Measurements from ENCODE around the gene SACM1L. TPM values are rescaled to one million over a fixed set of nuclear protein-coding genes. Genes with fewer than 3 reads are reported as not detected.

SACM1L gene
- total RNA-seq, 1 experiment from 2014 or later, result 51.0 TPM

GRCh38 chr3:45640724-45641361 is 48.4 kb upstream of the SACM1L start:
- Histone ChIP-seq H3K4me3 (ENCODE audit: low read depth, low read length) (no peak overlapping the region), H3K9me3 (no peaks in the 10 kb centered on the region), H3K27me3 (replicated peaks; ENCODE audit: control insufficient read depth, insufficient read depth, low read length) (no peaks in the 10 kb centered on the region), H3K36me3 (ENCODE audit: control insufficient read depth, insufficient read depth, low read length) (peaks cover 4% of the 10 kb centered on the region; the same call in 1 of the 2 replicates), H3K4me1 (peaks cover 55% of the 10 kb centered on the region)
- no peak for DNase-seq
- peaks cover 17% of the 10 kb centered on the region for H3K36me3 Mint-ChIP-seq (ENCODE audit: insufficient read depth, unreplicated experiment)
- intact Hi-C loops (cut with micrococcal nuclease; ENCODE audit: unreplicated experiment), result no loop called here
- no peak for TF ChIP-seq CTCF (IDR thresholded peaks at IDR 0.05; ENCODE audit: insufficient read depth in 1 of 2, low read depth in 1 of 2, low read length in 1 of 2, severe bottlenecking in 1 of 2, unreplicated experiment in 1 of 2)
- peak overlapping the region; percentile 59 for H3K27ac Mint-ChIP-seq (ENCODE audit: unreplicated experiment)
- no peaks in the 10 kb centered on the region for H3K9me3 Mint-ChIP-seq (ENCODE audit: unreplicated experiment)
- CTCF ChIA-PET, result interaction anchor here (0.6 kb wide), 1 partner anchor 120 kb away, joined by 3 read pairs; no protein-coding TSS in a partner anchor
- H3K4me1 Mint-ChIP-seq (ENCODE audit: low read depth, unreplicated experiment), result peaks cover 22% of the 10 kb centered on the region
- BruUV-seq (replicated peaks), result no TSS peak
- H3K4me3 Mint-ChIP-seq (ENCODE audit: unreplicated experiment), result no peak overlapping the region
- H3K27me3 Mint-ChIP-seq (ENCODE audit: insufficient read depth, unreplicated experiment), result no peaks in the 10 kb centered on the region
- POLR2A ChIA-PET, result no interaction called here

DNA sequence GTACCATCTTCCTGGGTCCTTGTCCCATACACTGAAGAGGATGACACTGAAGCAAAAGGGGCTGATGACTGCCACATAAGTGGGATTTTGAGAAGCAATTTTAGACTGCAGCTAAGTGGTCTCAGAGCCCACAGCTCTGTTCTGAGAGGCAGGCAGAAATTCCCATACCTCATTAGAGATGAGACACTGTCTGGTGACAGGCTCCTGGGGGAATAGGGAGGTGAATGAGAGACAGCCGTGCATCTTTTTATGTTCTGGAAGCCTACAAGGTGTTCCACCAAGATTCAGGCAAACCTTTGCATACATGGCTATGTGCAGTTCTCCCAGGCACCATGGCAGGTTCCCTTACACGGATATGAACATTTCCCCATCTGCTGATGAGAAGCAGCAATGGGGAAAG is 47.4 kb upstream of the SACM1L start:
- intact Hi-C loops (cut with micrococcal nuclease; ENCODE audit: unreplicated experiment), result no loop called here
- H3K4me3 Mint-ChIP-seq (ENCODE audit: unreplicated experiment), result no peak overlapping the region
- ChIA-PET CTCF (no interaction called here), POLR2A (no interaction called here)
- peaks cover 49% of the 10 kb centered on the region for H3K4me1 ChIP-seq
- peaks cover 12% of the 10 kb centered on the region for H3K36me3 Mint-ChIP-seq (ENCODE audit: insufficient read depth, unreplicated experiment)
- no peak for DNase-seq
- peaks cover 1% of the 10 kb centered on the region; the same call in 1 of the 2 replicates for H3K36me3 ChIP-seq (ENCODE audit: control insufficient read depth, insufficient read depth, low read length)
- no peaks in the 10 kb centered on the region for H3K27me3 ChIP-seq (replicated peaks; ENCODE audit: control insufficient read depth, insufficient read depth, low read length)
- no peaks in the 10 kb centered on the region for H3K27me3 Mint-ChIP-seq (ENCODE audit: insufficient read depth, unreplicated experiment)
- H3K4me3 ChIP-seq (ENCODE audit: low read depth, low read length), result no peak overlapping the region
- peaks cover 15% of the 10 kb centered on the region for H3K4me1 Mint-ChIP-seq (ENCODE audit: low read depth, unreplicated experiment)
- H3K27ac Mint-ChIP-seq (ENCODE audit: unreplicated experiment), result peak overlapping the region; percentile 59
- no peaks in the 10 kb centered on the region for H3K9me3 Mint-ChIP-seq (ENCODE audit: unreplicated experiment)
- TF ChIP-seq CTCF (IDR thresholded peaks at IDR 0.05; ENCODE audit: insufficient read depth in 1 of 2, low read depth in 1 of 2, low read length in 1 of 2, severe bottlenecking in 1 of 2, unreplicated experiment in 1 of 2), result no peak
- BruUV-seq (replicated peaks), result no TSS peak
- H3K9me3 ChIP-seq, result no peaks in the 10 kb centered on the region

DNA sequence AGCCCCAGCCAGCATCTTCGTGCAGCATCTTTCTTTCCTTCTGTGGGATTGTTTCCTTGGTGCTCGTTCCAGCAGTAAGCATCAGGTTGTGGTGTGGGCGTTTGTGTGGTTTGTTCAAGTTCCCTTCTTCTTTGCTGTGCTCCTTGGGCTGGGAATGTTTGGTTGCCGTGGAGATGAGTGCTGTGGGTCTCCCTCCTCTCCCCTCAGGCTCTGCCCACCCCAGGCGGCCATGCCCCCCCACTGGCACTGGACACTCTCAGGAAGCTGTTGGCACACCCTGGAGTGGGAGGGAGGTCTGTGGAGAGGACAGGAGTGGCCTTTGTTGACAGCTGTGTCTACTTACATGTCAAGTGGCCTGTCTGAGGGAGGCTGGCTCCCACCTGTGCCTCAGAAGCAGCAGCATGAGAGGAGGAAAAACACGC is 46.5 kb upstream of the SACM1L start:
- ChIA-PET CTCF (no interaction called here), POLR2A (no interaction called here)
- no peak overlapping the region for H3K27ac Mint-ChIP-seq (ENCODE audit: unreplicated experiment)
- Histone ChIP-seq H3K27me3 (replicated peaks; ENCODE audit: control insufficient read depth, insufficient read depth, low read length) (no peaks in the 10 kb centered on the region), H3K4me1 (peaks cover 53% of the 10 kb centered on the region), H3K9me3 (no peaks in the 10 kb centered on the region), H3K4me3 (ENCODE audit: low read depth, low read length) (no peak overlapping the region), H3K36me3 (ENCODE audit: control insufficient read depth, insufficient read depth, low read length) (no peaks in the 10 kb centered on the region; the same call in 1 of the 2 replicates)
- H3K4me1 Mint-ChIP-seq (ENCODE audit: low read depth, unreplicated experiment), result peaks cover 17% of the 10 kb centered on the region
- BruUV-seq (replicated peaks), result no TSS peak
- H3K4me3 Mint-ChIP-seq (ENCODE audit: unreplicated experiment), result no peak overlapping the region
- H3K27me3 Mint-ChIP-seq (ENCODE audit: insufficient read depth, unreplicated experiment), result no peaks in the 10 kb centered on the region
- intact Hi-C loops (cut with micrococcal nuclease; ENCODE audit: unreplicated experiment), result no loop called here
- no peak for TF ChIP-seq CTCF (IDR thresholded peaks at IDR 0.05; ENCODE audit: insufficient read depth in 1 of 2, low read depth in 1 of 2, low read length in 1 of 2, severe bottlenecking in 1 of 2, unreplicated experiment in 1 of 2)
- peaks cover 2% of the 10 kb centered on the region for H3K36me3 Mint-ChIP-seq (ENCODE audit: insufficient read depth, unreplicated experiment)
- no peak for DNase-seq
- H3K9me3 Mint-ChIP-seq (ENCODE audit: unreplicated experiment), result no peaks in the 10 kb centered on the region

All from Caco-2 (cell line).